ENCODE results near the gene GREB1.

The GREB1 gene

DNA sequence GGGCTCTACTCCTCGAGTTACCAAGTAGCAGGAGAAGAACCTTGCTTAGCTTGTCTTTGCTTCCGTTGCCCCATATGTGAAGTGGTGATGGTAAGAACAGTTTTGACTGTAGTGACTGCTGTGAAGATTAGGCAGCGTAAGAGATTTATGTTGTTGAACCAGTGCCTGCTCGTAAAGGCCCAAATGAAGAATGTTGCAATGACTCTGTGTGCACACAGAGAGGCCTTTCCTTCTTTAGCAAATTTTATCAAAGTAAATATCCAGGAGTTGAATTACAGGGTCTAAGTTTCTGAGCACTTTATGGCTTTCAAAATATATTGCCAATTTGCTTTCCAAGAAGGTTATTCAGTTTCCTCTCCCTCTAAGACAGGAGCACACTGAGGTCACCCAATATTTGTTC is 121.7 kb downstream of the GREB1 start:
- no peaks in the 10 kb centered on the region for H3K79me2 ChIP-seq (ENCODE audit: control insufficient read depth, insufficient read depth, low read length, poor library complexity)
- no peak overlapping the region for H2AK5ac ChIP-seq (ENCODE audit: low read length)
- H3K9me3 ChIP-seq (ENCODE audit: insufficient read depth, low read depth, low read length): peaks cover 2% of the 10 kb centered on the region
- H3K79me1 ChIP-seq (ENCODE audit: low read length): no peaks in the 10 kb centered on the region
- H3K4ac ChIP-seq (ENCODE audit: low read depth, low read length): no peak overlapping the region
- H3K27me3 ChIP-seq (ENCODE audit: insufficient read depth, low read length): no peaks in the 10 kb centered on the region
- no peak overlapping the region for H3K4me2 ChIP-seq (ENCODE audit: low read length)
- no peak overlapping the region for H4K8ac ChIP-seq (ENCODE audit: low read depth, low read length)
- H4K91ac ChIP-seq (ENCODE audit: low read depth, low read length): no peak overlapping the region
- H2BK5ac ChIP-seq (ENCODE audit: low read depth, low read length, poor library complexity): no peak overlapping the region
- H2AFZ ChIP-seq (ENCODE audit: insufficient read depth, low read length, poor library complexity): no peak overlapping the region
- no peak overlapping the region for H3K23ac ChIP-seq (ENCODE audit: low read length)
- no peak overlapping the region for H3K14ac ChIP-seq (ENCODE audit: low read length)
- H3K18ac ChIP-seq (ENCODE audit: low read length): no peak overlapping the region
- DNase-seq: no peak
- H3K4me1 ChIP-seq (ENCODE audit: control insufficient read depth in 1 of 2, insufficient read depth in 2 of 2, low read length in 2 of 2): no peaks in the 10 kb centered on the region
- no peak overlapping the region for H2BK12ac ChIP-seq (ENCODE audit: low read length)
- no peaks in the 10 kb centered on the region for H3K36me3 ChIP-seq (ENCODE audit: control insufficient read depth in 1 of 2, insufficient read depth in 2 of 2, low read length in 2 of 2)
- no peak overlapping the region for H4K12ac ChIP-seq (ENCODE audit: low read depth, low read length)
- no peak overlapping the region for H3K4me3 ChIP-seq (ENCODE audit: low read depth, low read length)
- H3K27ac ChIP-seq (ENCODE audit: low read depth, low read length): no peak overlapping the region
- no CpG with 5 or more reads among the region's 4 CpGs for WGBS (ENCODE audit: extremely low coverage, insufficient coverage, insufficient read length)
- H3K9ac ChIP-seq (ENCODE audit: low read length): no peak overlapping the region
- no peak overlapping the region for H2BK120ac ChIP-seq (ENCODE audit: insufficient read depth, low read length, poor library complexity)

DNA sequence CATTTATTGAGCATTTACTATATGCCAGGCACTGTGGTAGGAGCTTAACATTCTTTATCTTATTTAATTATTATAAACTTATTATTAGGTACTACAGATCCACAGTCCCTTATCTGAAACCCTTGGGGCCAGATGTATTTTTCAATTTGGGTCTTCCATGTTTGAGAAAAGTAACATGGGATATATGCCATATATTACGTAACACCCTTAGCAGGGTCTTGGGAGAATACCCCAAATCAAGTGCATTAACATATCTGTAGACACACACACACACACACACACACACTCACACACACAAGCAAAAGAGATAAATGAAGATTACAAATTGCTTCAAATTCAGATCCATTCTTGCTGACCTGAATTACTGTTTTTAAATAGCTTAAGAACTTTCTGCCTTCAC is 122.4 kb downstream of the GREB1 start:
- Histone ChIP-seq H4K8ac (ENCODE audit: low read depth, low read length) (no peak overlapping the region), H3K4ac (ENCODE audit: low read depth, low read length) (no peak overlapping the region), H3K4me3 (ENCODE audit: low read depth, low read length) (no peak overlapping the region), H2AFZ (ENCODE audit: insufficient read depth, low read length, poor library complexity) (no peak overlapping the region), H3K79me1 (ENCODE audit: low read length) (no peaks in the 10 kb centered on the region), H3K18ac (ENCODE audit: low read length) (no peak overlapping the region), H3K4me1 (ENCODE audit: control insufficient read depth in 1 of 2, insufficient read depth in 2 of 2, low read length in 2 of 2) (no peaks in the 10 kb centered on the region), H3K36me3 (ENCODE audit: control insufficient read depth in 1 of 2, insufficient read depth in 2 of 2, low read length in 2 of 2) (no peaks in the 10 kb centered on the region), H3K14ac (ENCODE audit: low read length) (no peak overlapping the region), H2AK5ac (ENCODE audit: low read length) (no peak overlapping the region), H3K27me3 (ENCODE audit: insufficient read depth, low read length) (no peaks in the 10 kb centered on the region), H2BK12ac (ENCODE audit: low read length) (no peak overlapping the region), H3K23ac (ENCODE audit: low read length) (no peak overlapping the region), H2BK5ac (ENCODE audit: low read depth, low read length, poor library complexity) (no peak overlapping the region), H4K12ac (ENCODE audit: low read depth, low read length) (no peak overlapping the region), H4K91ac (ENCODE audit: low read depth, low read length) (no peak overlapping the region), H3K4me2 (ENCODE audit: low read length) (no peak overlapping the region), H2BK120ac (ENCODE audit: insufficient read depth, low read length, poor library complexity) (no peak overlapping the region), H3K27ac (ENCODE audit: low read depth, low read length) (no peak overlapping the region), H3K79me2 (ENCODE audit: control insufficient read depth, insufficient read depth, low read length, poor library complexity) (no peaks in the 10 kb centered on the region), H3K9me3 (ENCODE audit: insufficient read depth, low read depth, low read length) (peaks cover 2% of the 10 kb centered on the region), H3K9ac (ENCODE audit: low read length) (no peak overlapping the region)
- DNase-seq: no peak
- no CpG with 5 or more reads among the region's 1 CpG for WGBS (ENCODE audit: extremely low coverage, insufficient coverage, insufficient read length)

GRCh38 chr2:11656671-11657101 is 122.8 kb downstream of the GREB1 start:
- Histone ChIP-seq H4K8ac (ENCODE audit: low read depth, low read length) (no peak overlapping the region), H3K23ac (ENCODE audit: low read length) (no peak overlapping the region), H2BK12ac (ENCODE audit: low read length) (no peak overlapping the region), H3K4me2 (ENCODE audit: low read length) (no peak overlapping the region), H4K91ac (ENCODE audit: low read depth, low read length) (no peak overlapping the region), H2AFZ (ENCODE audit: insufficient read depth, low read length, poor library complexity) (no peak overlapping the region), H2BK5ac (ENCODE audit: low read depth, low read length, poor library complexity) (no peak overlapping the region), H3K79me2 (ENCODE audit: control insufficient read depth, insufficient read depth, low read length, poor library complexity) (no peaks in the 10 kb centered on the region), H3K4me3 (ENCODE audit: low read depth, low read length) (no peak overlapping the region), H3K9ac (ENCODE audit: low read length) (no peak overlapping the region), H3K27me3 (ENCODE audit: insufficient read depth, low read length) (no peaks in the 10 kb centered on the region), H3K14ac (ENCODE audit: low read length) (no peak overlapping the region), H3K9me3 (ENCODE audit: insufficient read depth, low read depth, low read length) (peaks cover 3% of the 10 kb centered on the region), H4K12ac (ENCODE audit: low read depth, low read length) (no peak overlapping the region), H2AK5ac (ENCODE audit: low read length) (no peak overlapping the region), H3K4me1 (ENCODE audit: control insufficient read depth in 1 of 2, insufficient read depth in 2 of 2, low read length in 2 of 2) (no peaks in the 10 kb centered on the region), H3K4ac (ENCODE audit: low read depth, low read length) (no peak overlapping the region), H3K36me3 (ENCODE audit: control insufficient read depth in 1 of 2, insufficient read depth in 2 of 2, low read length in 2 of 2) (no peaks in the 10 kb centered on the region), H3K79me1 (ENCODE audit: low read length) (no peaks in the 10 kb centered on the region), H3K27ac (ENCODE audit: low read depth, low read length) (no peak overlapping the region), H2BK120ac (ENCODE audit: insufficient read depth, low read length, poor library complexity) (no peak overlapping the region), H3K18ac (ENCODE audit: low read length) (no peak overlapping the region)
- no CpG with 5 or more reads among the region's 31 CpGs for WGBS (ENCODE audit: extremely low coverage, insufficient coverage, insufficient read length)
- DNase-seq: no peak

- no peak overlapping the region for H2BK120ac ChIP-seq (ENCODE audit: insufficient read depth, low read length, poor library complexity)
- no peak overlapping the region for H3K23ac ChIP-seq (ENCODE audit: low read length)
- H3K9ac ChIP-seq (ENCODE audit: low read length): no peak overlapping the region
- H4K8ac ChIP-seq (ENCODE audit: low read depth, low read length): no peak overlapping the region
- H2BK5ac ChIP-seq (ENCODE audit: low read depth, low read length, poor library complexity): no peak overlapping the region
- H3K27ac ChIP-seq (ENCODE audit: low read depth, low read length): no peak overlapping the region
- no peaks in the 10 kb centered on the region for H3K79me1 ChIP-seq (ENCODE audit: low read length)
- H3K27me3 ChIP-seq (ENCODE audit: insufficient read depth, low read length): no peaks in the 10 kb centered on the region
- no peak overlapping the region for H3K18ac ChIP-seq (ENCODE audit: low read length)
- H3K79me2 ChIP-seq (ENCODE audit: control insufficient read depth, insufficient read depth, low read length, poor library complexity): no peaks in the 10 kb centered on the region
- H3K9me3 ChIP-seq (ENCODE audit: insufficient read depth, low read depth, low read length): peaks cover 6% of the 10 kb centered on the region
- H2AK5ac ChIP-seq (ENCODE audit: low read length): no peak overlapping the region
- H3K4me1 ChIP-seq (ENCODE audit: control insufficient read depth in 1 of 2, insufficient read depth in 2 of 2, low read length in 2 of 2): no peaks in the 10 kb centered on the region
- no peaks in the 10 kb centered on the region for H3K36me3 ChIP-seq (ENCODE audit: control insufficient read depth in 1 of 2, insufficient read depth in 2 of 2, low read length in 2 of 2)
- DNase-seq: no peak
- no CpG with 5 or more reads among the region's 11 CpGs for WGBS (ENCODE audit: extremely low coverage, insufficient coverage, insufficient read length)
- H3K14ac ChIP-seq (ENCODE audit: low read length): no peak overlapping the region
- H2AFZ ChIP-seq (ENCODE audit: insufficient read depth, low read length, poor library complexity): no peak overlapping the region
- no peak overlapping the region for H4K91ac ChIP-seq (ENCODE audit: low read depth, low read length)
- H4K12ac ChIP-seq (ENCODE audit: low read depth, low read length): no peak overlapping the region
- no peak overlapping the region for H3K4ac ChIP-seq (ENCODE audit: low read depth, low read length)
- H2BK12ac ChIP-seq (ENCODE audit: low read length): no peak overlapping the region
- no peak overlapping the region for H3K4me3 ChIP-seq (ENCODE audit: low read depth, low read length)
- no peak overlapping the region for H3K4me2 ChIP-seq (ENCODE audit: low read length)
Observed at GRCh38 chr2:11657195-11657594, 123.3 kb downstream of the GREB1 start.

All from trophoblast cell (in vitro differentiated cells and primary cell).